DOHH2 (cell line): ENCODE data around the gene MYO5A.

Source experiments
- EZH2phosphoT487 ChIP-seq: fragments of 200-600 bp; sonication (generic); IDR thresholded peaks from 2 replicates; pipeline ENCODE4 v1.6.1; 2017; ENCODE audit warnings: borderline replicate concordance, mild to moderate bottlenecking, antibody characterized with exemption, low read length, moderate library complexity, mixed read lengths
- TF ChIP-seq, protein P1 (sequence below): fragments of 200-600 bp; sonication (generic); IDR thresholded peaks from one replicate; pipeline ENCODE4 v1.5.1; 2014; ENCODE audit warnings: antibody characterized with exemption, mild to moderate bottlenecking, low read depth, low read length; ENCODE audit not compliant: poor library complexity, severe bottlenecking

DNA sequence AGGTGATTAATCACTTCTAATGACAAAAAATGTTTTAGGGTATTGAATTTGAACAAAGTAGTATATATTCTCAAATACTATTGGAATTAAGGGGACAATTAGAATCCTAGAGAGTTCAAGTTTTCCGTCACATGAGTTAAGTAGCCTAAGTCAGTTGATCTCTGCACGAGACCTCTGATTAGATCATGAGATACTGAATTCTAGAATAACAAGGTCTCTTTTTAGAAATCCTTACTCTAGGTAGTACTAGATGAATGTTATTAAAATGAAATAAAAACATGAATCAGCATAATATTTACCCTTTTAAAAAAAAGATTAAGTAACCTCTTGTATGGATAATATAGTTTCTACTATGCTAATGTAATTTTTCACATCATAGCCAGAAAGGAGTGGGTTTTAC is 43.4 kb downstream of the MYO5A start:
- TF ChIP-seq, protein P1, sequence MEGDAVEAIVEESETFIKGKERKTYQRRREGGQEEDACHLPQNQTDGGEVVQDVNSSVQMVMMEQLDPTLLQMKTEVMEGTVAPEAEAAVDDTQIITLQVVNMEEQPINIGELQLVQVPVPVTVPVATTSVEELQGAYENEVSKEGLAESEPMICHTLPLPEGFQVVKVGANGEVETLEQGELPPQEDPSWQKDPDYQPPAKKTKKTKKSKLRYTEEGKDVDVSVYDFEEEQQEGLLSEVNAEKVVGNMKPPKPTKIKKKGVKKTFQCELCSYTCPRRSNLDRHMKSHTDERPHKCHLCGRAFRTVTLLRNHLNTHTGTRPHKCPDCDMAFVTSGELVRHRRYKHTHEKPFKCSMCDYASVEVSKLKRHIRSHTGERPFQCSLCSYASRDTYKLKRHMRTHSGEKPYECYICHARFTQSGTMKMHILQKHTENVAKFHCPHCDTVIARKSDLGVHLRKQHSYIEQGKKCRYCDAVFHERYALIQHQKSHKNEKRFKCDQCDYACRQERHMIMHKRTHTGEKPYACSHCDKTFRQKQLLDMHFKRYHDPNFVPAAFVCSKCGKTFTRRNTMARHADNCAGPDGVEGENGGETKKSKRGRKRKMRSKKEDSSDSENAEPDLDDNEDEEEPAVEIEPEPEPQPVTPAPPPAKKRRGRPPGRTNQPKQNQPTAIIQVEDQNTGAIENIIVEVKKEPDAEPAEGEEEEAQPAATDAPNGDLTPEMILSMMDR = no peak
- TF ChIP-seq EZH2phosphoT487 = no peak
